ENCODE measurements around the gene MFSD12.

DNA sequence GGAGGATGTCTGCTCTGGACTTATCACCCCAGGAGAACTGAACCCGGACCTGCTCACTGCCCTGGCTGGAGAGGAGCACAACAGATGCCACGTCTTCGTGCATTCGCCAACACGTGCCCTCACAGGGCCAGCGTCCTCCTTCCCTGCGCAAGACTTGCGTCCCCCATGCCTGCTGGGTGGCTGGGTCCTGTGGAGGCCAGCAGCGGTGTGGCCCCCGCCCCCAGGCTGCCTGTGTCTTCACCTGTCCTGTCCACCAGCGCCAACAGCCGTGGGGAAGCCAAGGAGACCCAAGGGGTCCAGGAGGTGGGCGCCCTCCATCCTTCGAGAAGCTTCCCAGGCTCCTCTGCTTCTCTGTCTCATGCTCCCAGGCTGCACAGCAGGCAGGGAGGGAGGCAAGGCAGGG lies 21.8 kb downstream of the MFSD12 start:
- TF ChIP-seq EZH2 (optimal IDR thresholded peaks at IDR 0.05; ENCODE audit: low read depth, low read length): no peak
- TF ChIP-seq, protein P1, sequence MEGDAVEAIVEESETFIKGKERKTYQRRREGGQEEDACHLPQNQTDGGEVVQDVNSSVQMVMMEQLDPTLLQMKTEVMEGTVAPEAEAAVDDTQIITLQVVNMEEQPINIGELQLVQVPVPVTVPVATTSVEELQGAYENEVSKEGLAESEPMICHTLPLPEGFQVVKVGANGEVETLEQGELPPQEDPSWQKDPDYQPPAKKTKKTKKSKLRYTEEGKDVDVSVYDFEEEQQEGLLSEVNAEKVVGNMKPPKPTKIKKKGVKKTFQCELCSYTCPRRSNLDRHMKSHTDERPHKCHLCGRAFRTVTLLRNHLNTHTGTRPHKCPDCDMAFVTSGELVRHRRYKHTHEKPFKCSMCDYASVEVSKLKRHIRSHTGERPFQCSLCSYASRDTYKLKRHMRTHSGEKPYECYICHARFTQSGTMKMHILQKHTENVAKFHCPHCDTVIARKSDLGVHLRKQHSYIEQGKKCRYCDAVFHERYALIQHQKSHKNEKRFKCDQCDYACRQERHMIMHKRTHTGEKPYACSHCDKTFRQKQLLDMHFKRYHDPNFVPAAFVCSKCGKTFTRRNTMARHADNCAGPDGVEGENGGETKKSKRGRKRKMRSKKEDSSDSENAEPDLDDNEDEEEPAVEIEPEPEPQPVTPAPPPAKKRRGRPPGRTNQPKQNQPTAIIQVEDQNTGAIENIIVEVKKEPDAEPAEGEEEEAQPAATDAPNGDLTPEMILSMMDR (IDR thresholded peaks at IDR 0.05; ENCODE audit: low read length): no peak

All from MM.1S (cell line).